GM21723 (cell line): ENCODE measurements around the gene STARD9.
"Not testable (repeated sequence)": the region's sequence is repeated elsewhere in the genome, so short reads cannot be mapped to it uniquely, and the experiment has no call there.

Source experiments
- ATAC-seq: cut with Tn5 transposase; IDR thresholded peaks from one replicate; pipeline ENCODE4 v1.9.1; 2021; ENCODE audit warnings: mild to moderate bottlenecking, moderate library complexity; ENCODE audit not compliant: unreplicated experiment

STARD9 gene

DNA sequence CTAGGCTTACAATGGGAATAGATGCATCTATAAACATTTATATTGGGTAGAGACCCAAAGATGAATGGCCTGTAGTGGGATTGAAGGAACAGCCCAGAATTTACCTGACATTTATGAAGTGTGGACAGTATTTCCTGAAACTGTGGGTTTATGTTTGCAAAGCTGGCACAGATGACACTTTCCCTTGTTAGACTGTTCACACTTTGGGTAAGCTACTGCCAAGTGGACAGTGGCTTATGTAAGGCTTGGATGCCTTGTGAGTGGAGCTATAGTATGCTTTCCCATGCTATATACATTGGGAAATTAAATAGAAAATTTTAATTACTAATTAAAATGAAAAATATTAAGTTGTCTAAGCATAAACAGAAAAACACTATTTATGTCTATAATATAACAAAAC is 48.5 kb downstream of the STARD9 start:
- no peak for ATAC-seq

DNA sequence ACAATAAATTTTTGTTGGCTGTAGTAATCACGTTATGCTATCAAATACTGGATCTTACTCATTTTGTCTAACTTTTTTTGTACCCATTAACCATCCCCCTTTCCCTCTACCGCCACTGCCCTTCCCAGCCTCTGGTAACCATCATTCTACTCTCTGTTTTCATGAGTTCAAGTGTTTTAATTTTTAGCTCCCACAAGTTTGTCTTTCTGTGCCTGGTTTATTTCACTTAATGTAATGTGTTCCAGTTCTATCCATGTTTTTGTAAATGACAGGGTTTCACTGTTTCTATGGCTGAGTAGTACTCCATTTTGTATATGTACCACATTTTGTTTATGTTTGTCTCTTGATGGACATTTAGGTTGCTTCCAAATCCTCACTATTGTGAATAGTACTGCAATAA is 52.1 kb downstream of the STARD9 start:
- no peak for ATAC-seq

DNA sequence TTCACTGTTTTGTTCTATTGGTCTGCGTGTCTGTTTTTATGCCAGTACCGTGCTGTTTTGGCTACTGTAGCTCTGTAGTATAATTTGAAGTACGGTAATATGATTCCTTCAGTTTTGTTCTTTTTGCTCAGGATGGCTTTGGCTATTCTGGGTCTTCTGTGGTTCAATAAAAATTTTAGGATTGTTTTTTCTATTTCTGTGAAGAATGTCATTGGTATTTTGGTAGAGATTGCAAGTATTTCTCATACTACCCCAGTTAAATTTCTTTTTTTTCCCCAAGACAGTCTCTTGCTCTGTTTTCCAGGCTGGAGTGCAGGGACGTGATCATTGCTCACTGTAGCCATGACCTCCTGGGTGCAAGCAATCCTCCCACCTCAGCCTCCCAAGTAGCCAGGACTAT is 53.4 kb downstream of the STARD9 start:
- ATAC-seq = no peak

DNA sequence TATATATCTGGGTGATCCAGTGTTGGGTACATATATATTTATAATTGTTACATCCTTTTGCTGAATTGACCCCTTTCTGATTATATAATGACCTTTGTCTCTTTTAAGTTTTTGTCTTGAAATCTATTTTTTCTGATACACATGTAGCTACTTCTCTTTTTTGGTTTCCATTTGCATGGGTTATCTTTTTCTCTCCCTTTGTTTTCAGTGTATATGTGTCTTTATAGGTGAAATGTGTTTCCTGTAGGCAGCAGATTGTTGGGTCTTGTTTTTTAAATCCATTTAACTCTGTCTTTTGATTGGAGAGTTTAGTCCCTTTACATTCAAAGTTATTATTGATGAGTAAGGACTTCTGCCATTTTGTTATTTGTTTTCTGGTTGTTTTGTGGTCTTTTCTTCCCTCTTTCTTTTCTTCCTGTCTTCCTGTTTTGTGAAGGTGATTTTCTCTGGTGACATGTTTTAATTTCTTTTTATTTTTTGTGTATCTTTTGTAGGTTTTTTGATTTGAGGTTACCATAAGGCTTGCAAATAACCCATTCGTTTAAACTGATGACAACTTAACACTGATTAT is 56.8 kb downstream of the STARD9 start:
- ATAC-seq = no peak

DNA sequence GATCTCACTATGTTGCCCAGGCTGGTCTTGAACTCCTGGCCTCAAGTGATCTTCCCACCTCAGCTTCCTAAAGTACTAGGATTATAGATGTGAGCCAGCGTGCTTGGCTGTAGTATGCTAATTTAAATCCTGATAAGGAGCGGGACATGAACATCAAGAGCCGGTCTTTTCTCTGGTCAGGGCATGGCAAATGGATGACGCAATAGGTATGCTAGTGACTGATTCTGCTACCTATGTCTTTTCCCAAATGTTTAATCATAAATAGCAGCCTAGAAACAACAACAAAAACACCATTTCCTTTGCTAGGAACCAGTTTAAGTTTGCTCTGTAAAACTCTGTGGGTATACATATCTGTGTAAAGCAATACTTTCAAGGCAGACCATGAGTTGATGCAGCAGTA is 64.7 kb downstream of the STARD9 start:
- no peak for ATAC-seq

DNA sequence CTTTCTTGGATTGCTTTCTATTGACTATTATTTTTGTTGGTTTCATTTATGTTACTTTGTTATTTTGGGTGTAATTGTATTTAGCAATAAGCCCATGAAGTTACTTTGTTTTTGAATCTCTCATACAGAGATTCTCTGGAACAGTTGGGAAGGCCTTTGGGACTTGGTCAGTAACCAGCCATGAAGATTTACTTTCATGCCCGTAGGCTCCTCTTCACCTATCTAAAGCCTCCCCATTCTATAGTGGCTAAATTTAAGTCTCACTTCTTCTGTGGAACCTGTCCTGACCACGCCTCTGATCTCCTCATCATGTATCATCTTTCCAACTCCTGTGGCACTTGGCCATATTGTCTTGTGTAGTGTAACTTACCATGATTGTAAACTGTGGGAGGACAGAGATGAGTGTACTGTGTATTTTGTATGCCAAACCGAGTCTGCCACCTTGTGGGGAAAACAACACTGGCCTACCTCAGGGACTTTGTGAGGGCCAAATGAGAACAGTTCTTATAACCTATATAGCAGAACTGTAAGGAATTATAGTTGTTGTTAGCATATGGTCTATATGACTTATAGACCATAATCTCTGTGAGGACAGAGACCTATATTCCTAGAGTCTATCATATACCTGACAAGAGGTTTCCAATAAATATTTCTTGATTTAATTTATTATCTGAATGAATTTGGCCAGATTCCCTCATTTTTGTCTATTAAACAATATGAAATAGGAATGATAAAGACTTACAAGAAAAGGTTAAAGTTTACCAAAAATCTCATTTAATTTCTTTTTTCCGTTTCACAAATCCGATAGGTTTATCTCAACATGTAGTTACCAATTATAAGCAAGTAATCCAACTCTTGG is 75.0 kb downstream of the STARD9 start:
- no peak for ATAC-seq

DNA sequence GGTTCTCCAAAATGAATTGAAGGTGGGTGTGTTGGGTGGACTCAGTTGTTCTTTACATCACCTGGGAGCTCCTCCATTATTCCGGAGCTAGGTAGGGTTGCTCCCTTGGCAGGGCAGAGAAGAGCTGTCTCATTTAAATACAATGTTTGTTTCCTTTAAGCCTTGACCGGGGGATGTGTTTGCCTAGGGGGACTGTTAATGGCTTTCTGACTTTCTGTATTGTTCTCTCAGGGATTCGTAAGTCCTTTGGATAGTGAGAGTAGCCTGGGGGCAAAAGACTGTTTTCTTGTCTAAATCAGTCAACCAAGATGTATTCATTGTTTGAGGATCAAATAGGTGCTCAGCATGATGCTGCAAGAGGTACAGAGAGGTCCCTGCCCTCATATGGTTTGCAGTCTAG is 90.4 kb downstream of the STARD9 start:
- ATAC-seq = no peak

DNA sequence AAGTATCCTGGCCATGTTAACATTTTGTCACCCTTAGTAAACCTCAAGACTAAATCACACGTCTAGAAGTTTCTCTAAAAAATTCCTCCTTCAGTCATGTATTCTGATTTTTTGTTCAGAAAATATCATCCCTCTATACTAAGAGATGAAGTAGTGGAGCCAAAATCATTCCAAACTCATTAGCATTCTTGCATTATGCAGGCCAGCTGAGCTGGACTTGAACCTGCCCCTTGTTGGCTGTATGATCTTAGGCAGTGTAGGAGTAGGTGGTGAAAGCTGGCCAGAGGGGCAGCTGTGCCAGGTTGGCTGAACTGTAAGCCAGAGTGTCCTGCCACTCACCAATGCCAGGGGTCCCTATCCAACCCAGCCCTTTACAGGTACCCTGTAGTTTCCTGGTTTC is 92.4 kb downstream of the STARD9 start:
- no peak for ATAC-seq

DNA sequence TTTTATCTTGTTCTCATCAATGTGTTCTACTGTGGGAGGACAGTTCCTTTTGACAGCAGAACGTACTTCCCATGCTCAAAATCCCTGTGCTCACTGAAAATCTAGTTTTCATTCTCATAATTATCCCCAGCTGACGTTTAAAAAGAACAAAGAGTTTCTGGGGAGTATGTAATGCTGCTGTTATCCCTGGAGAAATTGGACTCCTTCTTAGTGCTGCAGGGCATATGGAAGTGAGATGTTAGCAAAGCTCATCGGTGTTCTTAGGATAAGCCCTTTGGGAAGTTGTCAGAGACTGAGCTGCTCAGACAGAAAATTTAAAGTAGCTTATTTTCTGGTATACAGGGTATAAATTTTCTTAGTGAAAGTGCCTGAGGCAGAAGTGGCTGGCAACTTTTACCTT is 95.0 kb downstream of the STARD9 start:
- ATAC-seq = no peak

DNA sequence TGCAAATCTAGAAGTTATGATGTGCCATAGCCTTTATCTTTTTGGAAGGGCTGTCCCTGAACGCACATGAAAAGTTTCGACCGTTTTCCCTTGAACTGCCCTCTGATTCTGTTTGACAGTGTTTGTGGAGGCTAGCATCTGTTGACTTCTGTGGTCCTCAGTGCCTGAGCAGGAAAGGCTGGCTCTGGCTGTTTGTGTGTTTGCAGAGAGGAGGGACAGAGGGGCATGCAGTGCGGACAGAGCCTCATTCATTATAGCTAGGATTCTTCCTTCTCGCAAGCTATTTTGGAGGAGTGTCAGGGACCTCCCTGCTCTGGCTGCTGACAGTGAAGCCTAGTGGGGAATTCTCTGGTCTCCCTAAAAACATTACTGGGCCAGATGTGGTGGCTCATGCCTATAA is 97.0 kb downstream of the STARD9 start:
- no peak for ATAC-seq

DNA sequence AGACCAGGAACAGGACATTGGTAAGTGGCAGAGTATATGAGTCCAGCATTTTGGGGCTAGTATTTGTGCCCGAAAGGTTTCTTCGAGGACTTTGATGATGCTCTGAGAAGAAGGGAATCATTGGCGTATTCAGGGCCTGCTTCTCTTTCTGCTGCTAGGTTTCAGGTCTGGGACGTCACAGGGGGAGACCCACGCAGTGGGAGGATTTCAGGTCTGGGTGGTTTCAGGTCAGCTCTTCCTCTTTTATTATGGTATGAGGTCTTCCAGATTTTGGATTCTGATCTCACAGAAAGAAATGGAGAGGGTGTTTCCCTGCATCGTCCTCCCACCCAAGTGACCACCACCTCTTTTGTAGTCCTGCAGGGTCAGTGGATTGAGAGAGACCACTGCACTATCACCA is 99.1 kb downstream of the STARD9 start:
- no peak for ATAC-seq

DNA sequence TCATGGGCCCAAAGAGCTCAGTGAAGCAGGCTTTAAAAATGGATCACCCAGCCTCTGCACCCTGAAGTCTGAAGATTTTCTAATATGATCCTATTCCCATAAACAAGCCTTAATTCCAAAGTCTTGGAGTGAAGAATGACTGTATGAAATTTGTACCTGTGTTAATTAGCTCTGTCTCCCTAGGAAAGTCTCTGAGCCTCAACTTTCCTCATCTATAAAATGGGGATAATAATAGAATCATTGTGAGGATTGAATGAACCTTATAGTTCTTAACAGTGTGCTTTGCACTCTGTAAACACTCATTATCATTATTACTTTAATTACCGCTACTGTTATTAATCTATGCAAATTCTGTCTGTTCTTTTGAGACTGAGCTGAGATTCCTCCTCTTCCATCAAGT is 99.6 kb downstream of the STARD9 start:
- ATAC-seq = no peak

DNA sequence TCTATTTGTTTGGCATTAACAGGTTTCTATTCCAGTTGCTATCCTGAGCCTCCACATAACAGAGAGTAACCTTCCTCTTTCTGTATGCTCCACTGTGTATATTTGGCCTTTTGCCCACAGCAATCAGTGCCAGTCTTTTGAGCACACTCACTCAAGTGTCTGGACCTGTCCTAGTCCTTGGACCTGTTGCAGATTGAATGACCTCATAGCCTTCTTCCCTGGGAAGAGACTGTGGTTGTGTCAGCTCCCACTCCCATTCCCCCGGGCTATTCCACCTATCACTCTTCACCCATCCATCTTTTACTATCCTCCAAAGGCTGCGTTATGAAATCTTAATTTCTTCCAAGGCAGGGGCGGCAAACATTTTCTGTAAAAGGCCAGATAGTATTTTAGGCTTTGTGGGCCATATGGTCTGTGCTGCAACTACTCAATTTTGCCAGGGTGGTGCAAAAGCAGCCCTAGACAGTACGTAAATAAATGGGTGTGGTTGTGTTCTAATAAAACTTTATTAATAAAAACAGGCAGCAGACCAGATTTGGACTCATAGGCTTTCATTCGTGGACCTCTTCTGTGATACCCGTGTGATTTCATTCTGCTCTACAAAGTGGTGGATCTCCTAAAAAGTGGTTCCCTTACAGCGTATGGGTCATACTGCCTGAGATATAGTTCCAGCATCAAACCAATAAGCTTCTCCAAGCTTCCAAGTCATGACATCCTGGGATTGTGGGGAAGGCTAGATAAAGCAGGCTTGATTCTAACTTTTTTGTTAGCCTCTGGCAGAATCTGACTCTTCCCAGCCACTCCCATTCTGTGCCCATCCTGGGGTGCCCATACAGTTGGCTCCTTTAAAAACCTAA is 104.1 kb downstream of the STARD9 start:
- ATAC-seq = no peak

DNA sequence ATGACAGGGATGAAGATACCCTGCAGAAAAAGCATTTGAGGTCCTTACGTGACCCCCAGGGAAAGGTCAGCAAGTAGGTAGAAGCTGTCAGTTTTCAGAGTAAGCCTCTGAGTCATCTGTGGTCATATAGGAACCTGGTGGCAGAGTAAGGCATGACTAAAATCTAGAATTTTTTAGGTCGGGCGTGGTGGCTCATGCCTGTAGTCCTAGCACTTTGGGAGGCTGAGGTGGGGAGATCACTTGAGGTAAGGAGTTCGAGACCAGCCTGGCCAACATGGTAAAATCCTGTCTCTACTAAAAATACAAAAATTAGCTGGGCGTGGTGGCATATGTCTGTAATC is 104.7 kb downstream of the STARD9 start:
- not testable (repeated sequence) for ATAC-seq

DNA sequence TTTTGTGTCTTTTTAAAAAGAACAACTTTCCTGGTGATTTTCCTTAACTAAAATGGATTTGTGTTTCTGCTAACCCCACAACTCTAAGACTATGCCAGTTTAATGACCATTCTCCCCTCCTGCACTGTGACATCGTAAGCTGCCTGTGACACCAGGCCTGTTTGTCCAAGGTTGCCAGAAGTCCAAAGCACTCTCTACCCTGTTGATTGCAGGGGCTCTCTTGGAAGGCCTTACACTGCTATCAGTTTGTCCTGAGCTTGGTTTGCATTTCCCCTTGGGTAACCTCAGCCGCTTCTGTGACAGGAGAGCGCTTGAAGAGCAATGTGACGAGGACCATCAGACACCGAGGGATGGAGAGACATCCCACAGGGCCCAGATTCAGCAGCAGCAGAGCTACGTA is 105.7 kb downstream of the STARD9 start:
- no peak for ATAC-seq

DNA sequence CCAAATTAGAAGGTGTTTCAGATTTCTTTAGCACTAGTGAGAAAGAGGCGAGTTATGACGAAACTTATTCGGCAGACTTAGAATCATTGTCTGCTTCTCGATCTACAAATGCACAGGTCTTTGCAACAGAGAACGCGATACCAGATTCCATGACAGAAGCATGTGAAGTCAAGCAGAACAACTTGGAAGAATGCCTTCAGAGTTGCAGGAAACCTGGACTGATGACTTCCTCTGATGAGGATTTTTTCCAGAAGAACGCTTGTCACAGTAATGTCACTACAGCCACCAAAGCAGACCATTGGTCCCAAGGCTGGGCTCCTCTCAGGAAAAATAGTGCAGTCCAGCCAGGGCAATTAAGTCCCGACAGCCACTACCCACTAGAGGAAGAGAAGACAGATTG is 110.9 kb downstream of the STARD9 start:
- no peak for ATAC-seq

DNA sequence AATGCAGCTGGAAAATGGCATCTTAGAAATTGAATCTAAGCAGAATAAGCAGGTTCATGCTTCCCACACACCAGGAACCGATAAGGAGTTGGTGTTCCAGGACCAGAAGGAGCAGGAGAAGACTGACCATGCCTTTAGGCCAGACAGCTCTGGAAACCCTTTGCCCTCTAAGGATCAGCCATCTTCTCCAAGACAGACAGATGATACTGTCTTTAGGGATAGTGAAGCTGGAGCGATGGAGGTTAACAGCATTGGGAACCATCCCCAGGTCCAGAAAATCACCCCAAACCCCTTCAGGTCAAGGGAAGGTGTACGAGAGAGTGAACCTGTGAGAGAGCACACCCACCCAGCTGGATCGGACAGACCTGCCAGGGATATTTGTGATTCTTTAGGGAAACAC is 112.3 kb downstream of the STARD9 start:
- ATAC-seq = no peak

DNA sequence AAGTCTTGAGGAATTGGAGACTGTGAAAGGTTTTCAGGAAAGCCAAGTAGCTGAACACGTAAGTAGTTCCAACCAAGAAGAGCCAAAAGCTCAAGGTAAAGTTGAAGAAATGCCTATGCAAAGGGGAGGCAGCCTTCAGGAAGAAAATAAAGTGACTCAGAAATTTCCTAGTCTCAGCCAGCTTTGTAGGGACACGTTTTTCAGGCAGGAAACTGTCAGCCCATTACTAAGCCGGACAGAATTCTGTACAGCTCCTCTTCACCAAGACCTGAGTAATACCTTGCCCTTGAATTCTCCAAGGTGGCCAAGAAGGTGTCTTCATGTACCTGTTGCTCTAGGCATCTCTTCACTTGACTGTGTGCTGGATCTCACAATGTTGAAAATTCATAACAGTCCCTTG is 112.9 kb downstream of the STARD9 start:
- ATAC-seq = no peak

DNA sequence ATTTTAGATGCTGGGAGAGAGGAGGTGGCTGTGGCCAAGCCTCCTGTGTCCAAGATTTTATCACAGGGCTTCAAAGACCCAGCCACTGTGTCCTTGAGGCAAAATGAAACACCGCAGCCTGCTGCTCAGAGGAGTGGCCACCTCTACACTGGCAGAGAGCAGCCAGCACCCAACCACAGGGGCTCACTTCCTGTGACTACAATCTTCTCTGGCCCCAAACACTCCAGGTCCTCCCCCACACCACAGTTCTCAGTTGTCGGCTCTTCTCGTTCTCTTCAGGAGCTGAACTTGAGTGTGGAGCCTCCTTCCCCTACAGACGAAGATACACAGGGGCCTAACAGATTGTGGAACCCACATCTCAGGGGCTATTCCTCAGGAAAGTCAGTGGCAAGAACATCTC is 115.9 kb downstream of the STARD9 start:
- no peak for ATAC-seq

DNA sequence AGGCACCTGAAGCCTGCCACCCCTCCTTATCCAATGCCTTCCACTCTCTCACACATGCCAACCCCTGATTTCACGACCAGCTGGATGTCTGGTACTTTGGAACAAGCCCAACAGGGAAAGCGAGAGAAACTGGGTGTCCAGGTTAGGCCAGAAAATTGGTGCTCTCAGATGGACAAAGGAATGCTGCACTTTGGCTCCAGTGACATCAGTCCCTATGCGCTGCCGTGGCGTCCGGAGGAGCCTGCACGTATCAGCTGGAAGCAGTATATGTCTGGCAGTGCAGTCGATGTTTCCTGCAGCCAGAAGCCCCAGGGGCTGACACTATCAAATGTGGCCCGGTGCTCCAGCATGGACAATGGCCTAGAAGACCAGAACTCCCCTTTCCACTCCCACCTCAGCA is 116.4 kb downstream of the STARD9 start:
- ATAC-seq = no peak

DNA sequence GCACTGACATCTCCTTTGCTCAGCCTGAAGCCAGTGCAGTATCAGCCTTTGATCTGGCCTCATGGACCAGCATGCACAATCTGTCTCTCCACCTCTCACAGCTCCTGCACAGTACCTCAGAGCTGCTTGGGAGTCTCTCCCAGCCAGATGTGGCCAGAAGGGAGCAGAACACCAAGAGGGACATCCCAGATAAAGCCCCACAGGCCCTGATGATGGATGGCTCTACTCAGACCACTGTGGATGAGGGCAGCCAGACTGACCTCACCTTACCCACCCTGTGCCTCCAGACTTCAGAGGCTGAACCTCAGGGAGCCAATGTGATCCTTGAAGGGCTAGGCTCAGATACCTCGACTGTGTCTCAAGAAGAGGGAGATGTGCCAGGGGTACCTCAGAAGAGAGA is 117.1 kb downstream of the STARD9 start:
- no peak for ATAC-seq

DNA sequence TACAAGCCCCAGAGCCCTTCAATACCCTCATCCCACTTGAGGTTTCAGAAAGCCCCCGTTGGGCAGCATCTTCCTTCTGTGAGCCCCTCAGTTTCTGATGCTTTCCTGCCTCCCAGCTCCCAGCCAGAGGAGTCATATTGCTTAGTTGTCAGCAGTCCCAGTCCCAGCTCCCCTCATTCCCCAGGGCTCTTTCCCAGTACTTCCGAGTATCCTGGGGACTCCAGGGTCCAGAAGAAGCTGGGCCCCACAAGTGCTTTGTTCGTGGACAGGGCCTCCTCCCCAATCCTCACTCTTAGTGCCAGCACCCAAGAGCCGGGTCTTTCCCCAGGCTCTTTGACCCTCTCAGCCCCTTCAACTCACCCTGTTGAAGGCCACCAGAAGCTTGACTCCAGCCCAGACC is 117.6 kb downstream of the STARD9 start:
- no peak for ATAC-seq
